ENCODE measurements around the gene CCDC146. TPM values are rescaled to one million over a fixed set of nuclear protein-coding genes. Genes with fewer than 3 reads are reported as not detected.

Gene CCDC146
- total and polyA plus RNA-seq, 10 of the 15 experiments (the other 5 are each of a cell fraction or from before 2014, with no cell fraction given): 0.28 to 5.3 (median 1.3) TPM

- TF ChIP-seq SMC3 (IDR thresholded peaks at IDR 0.05; ENCODE audit: borderline replicate concordance, low read length) (peak; percentile 95), CUX1 (IDR thresholded peaks at IDR 0.05; ENCODE audit: insufficient replicate concordance, low read depth, low read length) (peak; percentile 87), ZBED1 (IDR thresholded peaks at IDR 0.05; ENCODE audit: borderline replicate concordance) (0 out of 2 replicates have a peak, but pooled peaks have one; percentile 31), STAT3 (IDR thresholded peaks at IDR 0.05; ENCODE audit: low read depth, low read length) (no peak), ATF7 (IDR thresholded peaks at IDR 0.05; ENCODE audit: low read depth) (0 out of 2 replicates have a peak, but pooled peaks have one; percentile 9), RAD21 (IDR thresholded peaks at IDR 0.05; ENCODE audit: insufficient read depth, low read depth, low read length) (peak; percentile 99), YY1 (IDR thresholded peaks at IDR 0.05; ENCODE audit: low read depth, low read length) (peak; percentile 92), E2F4 (IDR thresholded peaks at IDR 0.05; ENCODE audit: low read depth, low read length) (no peak), FOXM1 (IDR thresholded peaks at IDR 0.05; ENCODE audit: low read depth, low read length) (peak; percentile 77), MLLT1 (IDR thresholded peaks at IDR 0.05) (0 out of 2 replicates have a peak, but pooled peaks have one; percentile 15)
Measured at GRCh38 chr7:77247206-77247850, 124.9 kb downstream of the CCDC146 start (continued).

Measured in GM12878 (cell line).